SJSA1 (cell line): ENCODE data around the gene NUP188. TPM values are rescaled to one million over a fixed set of nuclear protein-coding genes. Genes with fewer than 3 reads are reported as not detected.
A peak's percentile ranks its signal among the peaks of the same experiment; 100 is the strongest.

Source experiments
- DNase-seq, 2 experiments: peaks; one replicate each; pipeline ENCODE4 v3.0.0-alpha.2; 2015 to 2020; ENCODE audit warnings: low spot score in 2 of 2, low read depth in 1 of 2
- H3K27ac ChIP-seq: fragments of 250-450 bp; sonication (Bioruptor Pico); 2 replicates; pipeline ENCODE4 v1.5.1; 2020; ENCODE audit warnings: mild to moderate bottlenecking, moderate library complexity
- H3K27me3 ChIP-seq: fragments of 250-450 bp; sonication (Bioruptor Pico); replicated peaks from 2 replicates; pipeline ENCODE4 v1.5.1; 2020; ENCODE audit warnings: mild to moderate bottlenecking, moderate library complexity
- H3K36me3 ChIP-seq: fragments of 250-450 bp; sonication (Bioruptor Pico); 2 replicates; pipeline ENCODE4 v1.5.1; 2020; ENCODE audit warnings: mild to moderate bottlenecking
- H3K4me1 ChIP-seq: fragments of 250-450 bp; sonication (Bioruptor Pico); replicated peaks from 2 replicates; pipeline ENCODE4 v1.6.1; 2021; ENCODE audit warnings: mild to moderate bottlenecking
- H3K4me3 ChIP-seq: fragments of 250-450 bp; sonication (Bioruptor Pico); 2 replicates; pipeline ENCODE4 v1.5.1; 2020; ENCODE audit warnings: mild to moderate bottlenecking
- H3K9me3 ChIP-seq: fragments of 250-450 bp; sonication (Bioruptor Pico); replicated peaks from 2 replicates; pipeline ENCODE4 v1.5.1; 2020; ENCODE audit warnings: mild to moderate bottlenecking
- total RNA-seq: library from RNA; depleted of rRNA; stranded (reverse); fragments of >200 nt; shearing (Covaris generic); gene quantifications from 2 replicates; pipeline ENCODE4 v1.2.3, GENCODE V29; 2014; rRNA removed

Gene NUP188, protein sequence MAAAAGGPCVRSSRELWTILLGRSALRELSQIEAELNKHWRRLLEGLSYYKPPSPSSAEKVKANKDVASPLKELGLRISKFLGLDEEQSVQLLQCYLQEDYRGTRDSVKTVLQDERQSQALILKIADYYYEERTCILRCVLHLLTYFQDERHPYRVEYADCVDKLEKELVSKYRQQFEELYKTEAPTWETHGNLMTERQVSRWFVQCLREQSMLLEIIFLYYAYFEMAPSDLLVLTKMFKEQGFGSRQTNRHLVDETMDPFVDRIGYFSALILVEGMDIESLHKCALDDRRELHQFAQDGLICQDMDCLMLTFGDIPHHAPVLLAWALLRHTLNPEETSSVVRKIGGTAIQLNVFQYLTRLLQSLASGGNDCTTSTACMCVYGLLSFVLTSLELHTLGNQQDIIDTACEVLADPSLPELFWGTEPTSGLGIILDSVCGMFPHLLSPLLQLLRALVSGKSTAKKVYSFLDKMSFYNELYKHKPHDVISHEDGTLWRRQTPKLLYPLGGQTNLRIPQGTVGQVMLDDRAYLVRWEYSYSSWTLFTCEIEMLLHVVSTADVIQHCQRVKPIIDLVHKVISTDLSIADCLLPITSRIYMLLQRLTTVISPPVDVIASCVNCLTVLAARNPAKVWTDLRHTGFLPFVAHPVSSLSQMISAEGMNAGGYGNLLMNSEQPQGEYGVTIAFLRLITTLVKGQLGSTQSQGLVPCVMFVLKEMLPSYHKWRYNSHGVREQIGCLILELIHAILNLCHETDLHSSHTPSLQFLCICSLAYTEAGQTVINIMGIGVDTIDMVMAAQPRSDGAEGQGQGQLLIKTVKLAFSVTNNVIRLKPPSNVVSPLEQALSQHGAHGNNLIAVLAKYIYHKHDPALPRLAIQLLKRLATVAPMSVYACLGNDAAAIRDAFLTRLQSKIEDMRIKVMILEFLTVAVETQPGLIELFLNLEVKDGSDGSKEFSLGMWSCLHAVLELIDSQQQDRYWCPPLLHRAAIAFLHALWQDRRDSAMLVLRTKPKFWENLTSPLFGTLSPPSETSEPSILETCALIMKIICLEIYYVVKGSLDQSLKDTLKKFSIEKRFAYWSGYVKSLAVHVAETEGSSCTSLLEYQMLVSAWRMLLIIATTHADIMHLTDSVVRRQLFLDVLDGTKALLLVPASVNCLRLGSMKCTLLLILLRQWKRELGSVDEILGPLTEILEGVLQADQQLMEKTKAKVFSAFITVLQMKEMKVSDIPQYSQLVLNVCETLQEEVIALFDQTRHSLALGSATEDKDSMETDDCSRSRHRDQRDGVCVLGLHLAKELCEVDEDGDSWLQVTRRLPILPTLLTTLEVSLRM (N-terminal part only)
- 32.3 and 76.3 TPM in 2 replicates for total RNA-seq

GRCh38 chr9:128947527-128948301 lies at the start of gene NUP188, which contains the start of gene DOLK:
Gene NUP188, plus strand, starts transcription at chr9:128947699. Its CDS starts 21 bp downstream, at chr9:128947720.
Gene DOLK, minus strand, starts transcription at chr9:128947603. Its CDS starts 300 bp downstream, at chr9:128947303.
- Histone ChIP-seq H3K27me3 (no peaks in the 10 kb centered on the region), H3K9me3 (no peaks in the 10 kb centered on the region), H3K27ac (peak within 1 kb of the TSS; percentile 84), H3K4me1 (peaks cover 8% of the 10 kb centered on the region), H3K4me3 (peak within 1 kb of the TSS; percentile 82), H3K36me3 (peaks cover 45% of the 10 kb centered on the region)
- peak; percentile 90 to 94 for DNase-seq

DNA sequence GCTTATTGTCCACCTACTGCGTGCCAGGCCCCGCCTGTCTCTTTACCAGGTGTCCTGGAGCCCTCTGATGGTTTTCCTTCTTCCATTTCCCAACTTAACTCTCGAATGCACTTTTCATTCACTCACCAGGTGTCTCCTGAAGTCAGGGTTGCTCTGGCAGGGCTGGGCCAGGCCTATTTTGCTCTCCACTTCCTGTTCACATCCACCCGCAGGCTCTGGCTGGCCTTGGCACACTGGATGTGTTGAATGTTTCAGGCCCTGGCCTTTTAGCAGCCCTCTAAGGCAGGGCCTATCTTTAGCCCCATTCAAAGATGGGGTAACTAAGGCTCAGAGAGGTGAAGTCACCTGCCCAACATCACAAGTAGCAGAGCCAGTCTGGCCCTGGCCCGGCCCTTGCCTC lies 49.1 kb upstream of the NUP188 start:
- H3K4me3 ChIP-seq = no peak overlapping the region
- no peaks in the 10 kb centered on the region for H3K9me3 ChIP-seq
- no peaks in the 10 kb centered on the region for H3K27me3 ChIP-seq
- H3K27ac ChIP-seq = no peak overlapping the region
- peaks cover 93% of the 10 kb centered on the region for H3K36me3 ChIP-seq
- DNase-seq = no peak
- H3K4me1 ChIP-seq = peaks cover 18% of the 10 kb centered on the region

GRCh38 chr9:128898845-128899565 lies 48.5 kb upstream of the NUP188 start:
- Histone ChIP-seq H3K27ac (no peak overlapping the region), H3K36me3 (peaks cover 88% of the 10 kb centered on the region), H3K4me1 (peaks cover 23% of the 10 kb centered on the region), H3K4me3 (no peak overlapping the region), H3K27me3 (no peaks in the 10 kb centered on the region), H3K9me3 (no peaks in the 10 kb centered on the region)
- no peak for DNase-seq

DNA sequence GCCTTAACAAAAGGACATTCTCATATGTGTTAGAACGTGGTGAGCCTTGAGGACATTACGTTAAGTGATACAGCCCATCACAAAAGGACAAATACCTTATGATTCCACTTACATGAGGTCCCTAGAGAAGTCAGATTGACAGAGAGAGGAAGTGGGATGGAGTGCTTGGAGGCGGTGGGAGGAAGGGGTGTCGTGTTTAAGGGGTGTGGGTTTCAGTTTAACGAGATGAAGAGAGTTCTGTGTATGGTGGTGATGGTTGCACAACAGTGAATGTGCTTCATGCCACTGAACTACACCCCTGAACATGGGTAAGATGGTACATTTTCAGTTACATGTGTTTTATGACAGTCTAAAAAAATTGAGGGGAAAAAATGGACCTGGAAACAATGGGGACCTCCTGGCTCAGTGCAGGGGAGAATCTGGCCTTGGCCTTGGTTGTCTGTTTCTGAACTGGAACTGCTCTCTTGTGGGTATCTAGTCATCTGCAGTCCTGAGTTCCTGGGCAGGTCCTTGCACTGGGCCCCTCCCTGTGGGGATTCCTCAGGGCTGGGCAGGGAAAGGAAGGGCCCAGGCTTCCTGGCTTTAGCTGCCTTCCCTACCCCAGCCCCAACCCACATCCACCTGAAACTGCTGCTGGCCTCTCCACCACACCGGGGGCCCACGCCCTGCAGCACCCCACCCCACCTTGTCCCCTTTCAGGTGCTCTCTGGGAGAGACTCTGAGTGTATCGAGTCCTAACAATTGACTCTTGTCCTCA lies 47.8 kb upstream of the NUP188 start:
- H3K4me3 ChIP-seq = no peak overlapping the region
- no peak for DNase-seq
- H3K36me3 ChIP-seq = peaks cover 87% of the 10 kb centered on the region
- no peaks in the 10 kb centered on the region for H3K9me3 ChIP-seq
- peaks cover 29% of the 10 kb centered on the region for H3K4me1 ChIP-seq
- H3K27me3 ChIP-seq = no peaks in the 10 kb centered on the region
- no peak overlapping the region for H3K27ac ChIP-seq

DNA sequence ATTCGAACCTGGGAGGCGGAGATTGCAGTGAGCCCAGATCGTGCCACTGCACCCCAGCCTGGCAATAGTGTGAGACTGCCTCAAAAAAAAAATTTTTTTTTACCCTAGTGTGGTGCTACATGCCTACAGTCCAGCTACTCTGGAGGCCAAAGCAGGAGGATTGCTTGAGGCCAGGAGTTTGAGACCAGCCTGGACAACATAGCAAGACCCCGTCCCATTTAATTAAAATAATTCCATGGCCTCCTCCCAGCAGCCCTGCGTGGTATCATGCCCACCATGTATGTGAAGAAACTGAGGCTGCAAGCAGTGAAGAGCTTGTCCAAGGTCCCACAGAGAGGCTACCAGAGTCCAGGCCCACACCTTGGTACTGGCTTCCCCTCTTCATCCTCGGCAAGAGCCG lies 46.1 kb upstream of the NUP188 start:
- Histone ChIP-seq H3K4me3 (no peak overlapping the region), H3K4me1 (peaks cover 29% of the 10 kb centered on the region), H3K27ac (no peak overlapping the region), H3K9me3 (no peaks in the 10 kb centered on the region), H3K27me3 (no peaks in the 10 kb centered on the region), H3K36me3 (peaks cover 79% of the 10 kb centered on the region)
- DNase-seq = no peak

DNA sequence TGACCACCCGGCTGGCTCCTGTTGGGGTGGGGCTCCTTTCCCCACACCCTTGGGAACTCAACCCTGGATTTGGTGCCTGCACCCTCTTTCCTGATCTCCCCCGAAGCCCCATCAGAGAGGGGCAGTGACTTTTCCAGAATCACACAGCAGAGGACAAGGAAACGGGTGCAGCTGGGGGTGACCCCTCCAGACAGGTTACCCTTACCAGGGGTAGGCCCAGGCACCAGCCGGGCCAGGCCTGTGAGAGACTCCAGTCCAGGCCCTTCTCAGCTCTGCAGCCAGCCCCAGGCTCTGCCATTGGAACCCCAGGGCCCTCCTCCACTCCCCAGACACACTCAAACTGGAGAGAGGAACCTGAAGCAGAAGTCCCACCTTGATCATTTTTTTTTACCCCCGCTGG lies 45.7 kb upstream of the NUP188 start:
- DNase-seq = no peak
- Histone ChIP-seq H3K27me3 (no peaks in the 10 kb centered on the region), H3K4me1 (peaks cover 29% of the 10 kb centered on the region), H3K36me3 (peaks cover 79% of the 10 kb centered on the region), H3K9me3 (no peaks in the 10 kb centered on the region), H3K27ac (no peak overlapping the region), H3K4me3 (no peak overlapping the region)

DNA sequence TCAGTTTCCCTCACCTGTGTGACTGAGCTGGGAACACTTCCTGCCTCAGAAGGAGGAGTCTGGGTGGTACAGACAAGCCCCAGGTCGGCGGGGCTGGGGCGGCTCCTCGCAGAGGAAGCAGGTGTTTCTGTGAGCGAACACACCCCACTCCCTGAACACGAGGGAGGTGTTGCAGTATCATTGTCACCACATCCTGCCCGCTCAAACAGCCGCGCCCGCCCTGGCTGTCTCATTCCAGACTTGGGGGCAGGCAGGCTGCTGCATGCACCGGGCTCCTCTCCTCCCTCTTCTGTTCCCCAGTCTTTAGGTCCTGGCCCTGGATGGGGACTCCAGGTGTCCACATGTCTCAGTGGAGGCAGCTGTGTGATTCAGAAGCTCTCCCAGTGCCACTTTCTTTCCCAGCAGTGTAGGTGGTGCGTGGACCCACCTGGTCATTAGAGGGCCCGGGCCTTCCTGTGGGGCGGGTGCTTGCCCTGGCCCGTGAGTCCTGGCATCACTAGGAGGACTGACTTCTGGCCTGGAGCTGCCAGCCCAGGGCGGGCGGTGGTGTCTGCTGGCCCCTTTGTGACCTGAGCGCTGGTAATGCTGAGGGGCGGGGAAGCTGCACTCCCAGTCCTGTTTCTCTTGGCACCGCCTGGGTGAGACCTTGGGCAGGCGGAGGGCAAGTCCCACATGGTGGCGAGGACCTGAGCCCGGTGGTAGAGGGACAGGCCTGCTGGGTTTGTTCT lies 45.0 kb upstream of the NUP188 start:
- Histone ChIP-seq H3K27me3 (no peaks in the 10 kb centered on the region), H3K4me3 (no peak overlapping the region), H3K4me1 (peaks cover 29% of the 10 kb centered on the region), H3K9me3 (no peaks in the 10 kb centered on the region), H3K27ac (no peak overlapping the region), H3K36me3 (peaks cover 79% of the 10 kb centered on the region)
- peak in 1 of 2 experiments; percentile 41 for DNase-seq

DNA sequence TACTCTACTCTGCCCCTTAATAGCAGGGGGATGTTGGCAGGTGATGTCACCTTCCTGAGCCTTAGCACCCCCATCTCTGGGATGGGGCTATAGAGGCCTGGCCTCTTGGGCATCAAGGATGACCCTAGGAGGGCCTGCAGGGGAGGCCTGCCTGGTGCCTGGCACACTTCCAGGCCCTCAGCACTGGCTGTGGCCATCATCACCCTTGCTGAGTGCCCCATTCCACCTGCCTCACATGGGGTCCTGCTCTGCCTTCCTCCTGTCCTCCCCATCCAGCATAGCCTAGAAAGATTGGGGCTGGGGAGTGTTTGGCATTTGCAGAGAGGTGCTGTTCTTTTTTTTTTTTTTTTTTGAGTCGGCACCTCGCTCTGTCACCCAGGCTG lies 44.4 kb upstream of the NUP188 start:
- H3K9me3 ChIP-seq = no peaks in the 10 kb centered on the region
- H3K27me3 ChIP-seq = no peaks in the 10 kb centered on the region
- no peak overlapping the region for H3K27ac ChIP-seq
- peaks cover 29% of the 10 kb centered on the region for H3K4me1 ChIP-seq
- peaks cover 79% of the 10 kb centered on the region for H3K36me3 ChIP-seq
- no peak for DNase-seq
- H3K4me3 ChIP-seq = no peak overlapping the region

- Histone ChIP-seq H3K27me3 (no peaks in the 10 kb centered on the region), H3K27ac (peak overlapping the region; percentile 30), H3K4me1 (peaks cover 32% of the 10 kb centered on the region), H3K9me3 (no peaks in the 10 kb centered on the region), H3K4me3 (no peak overlapping the region), H3K36me3 (peaks cover 79% of the 10 kb centered on the region)
- DNase-seq = peak; percentile 32 to 51
Measured at GRCh38 chr9:128903871-128904620, 43.5 kb upstream of the NUP188 start.

GRCh38 chr9:128905964-128906363 lies 41.5 kb upstream of the NUP188 start:
- Histone ChIP-seq H3K27me3 (no peaks in the 10 kb centered on the region), H3K9me3 (no peaks in the 10 kb centered on the region), H3K36me3 (peaks cover 81% of the 10 kb centered on the region), H3K4me3 (no peak overlapping the region), H3K27ac (no peak overlapping the region), H3K4me1 (peaks cover 51% of the 10 kb centered on the region)
- DNase-seq = no peak

DNA sequence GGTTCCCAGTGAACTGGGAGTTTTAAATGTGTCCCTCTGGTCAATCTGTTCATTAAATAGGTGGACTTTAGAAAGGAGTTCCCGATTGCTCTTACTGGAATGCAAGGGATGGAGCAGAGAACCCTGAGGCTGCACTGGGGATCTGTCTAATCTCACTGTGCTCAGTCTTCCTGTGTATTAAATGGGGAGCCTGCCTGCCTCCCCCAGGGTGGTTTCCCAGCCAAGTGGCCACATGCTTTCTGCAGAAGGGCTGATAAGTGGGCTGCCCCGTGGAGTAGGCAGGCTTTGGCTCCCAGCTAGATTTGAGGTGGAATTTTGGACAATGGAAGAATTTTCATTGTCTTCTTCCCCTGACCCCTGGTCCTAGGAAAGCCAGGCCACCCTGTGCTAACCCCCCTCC lies 40.8 kb upstream of the NUP188 start:
- Histone ChIP-seq H3K27ac (no peak overlapping the region), H3K4me3 (no peak overlapping the region), H3K4me1 (peaks cover 58% of the 10 kb centered on the region), H3K27me3 (no peaks in the 10 kb centered on the region), H3K36me3 (peaks cover 80% of the 10 kb centered on the region), H3K9me3 (no peaks in the 10 kb centered on the region)
- DNase-seq = no peak
